Measurements from ENCODE around the gene INSIG2. TPM values are rescaled to one million over a fixed set of nuclear protein-coding genes. Genes with fewer than 3 reads are reported as not detected.

Gene INSIG2
- 10 to 100 TPM; 23.1 to 48.9 TPM for total RNA-seq

DNA sequence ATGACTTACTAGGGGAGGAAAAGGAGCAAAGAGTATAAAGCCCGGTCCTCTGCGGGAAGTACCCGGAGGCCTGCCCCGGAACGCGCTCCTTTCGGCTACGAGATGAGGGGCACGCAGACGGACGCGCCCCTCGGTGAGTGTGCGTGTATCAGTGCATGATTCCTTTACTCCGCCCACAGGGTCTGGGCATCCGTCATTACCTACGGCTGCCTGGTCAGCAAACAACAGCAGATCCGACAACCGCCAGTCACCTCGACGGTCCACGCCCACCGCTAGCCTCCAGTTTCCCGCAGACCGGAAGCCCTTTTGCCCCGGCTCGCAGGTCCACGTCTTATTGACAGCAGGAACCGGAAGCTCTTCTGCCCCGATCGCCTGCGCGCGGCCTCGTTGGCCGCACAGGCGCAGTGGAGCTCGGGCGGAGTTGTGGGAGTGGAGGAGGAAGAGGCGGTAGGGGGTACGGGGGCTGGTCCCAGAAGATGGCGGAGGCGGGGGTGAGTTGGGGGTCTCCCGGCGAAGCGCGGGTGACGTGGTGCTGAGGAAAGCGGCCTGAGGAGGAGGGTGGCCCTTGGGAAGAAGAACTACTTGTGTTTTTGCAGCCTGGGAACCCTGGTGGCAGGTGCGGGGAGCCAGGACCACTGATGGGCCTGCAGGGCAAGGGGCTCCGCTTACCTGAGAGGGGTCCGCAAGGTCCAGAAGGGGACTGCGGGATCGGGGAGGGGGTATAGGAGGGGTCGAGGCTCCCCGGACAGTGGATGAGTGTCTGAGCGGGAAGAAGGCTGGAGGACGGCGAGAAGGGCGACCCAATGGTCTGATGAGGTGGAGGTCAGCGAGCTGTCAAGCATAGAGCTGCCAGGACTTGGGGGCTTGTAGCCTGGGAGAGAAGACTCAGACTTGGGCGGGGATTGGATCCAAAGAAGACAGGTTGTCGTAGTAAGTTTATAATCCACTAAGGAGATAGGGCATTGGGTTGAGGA lies at the start of gene INSIG2:
INSIG2 (plus strand) TSS at position 421 of the 974 bp plus-strand sequence. CDS start 8,086 bp downstream, outside the sequence.
- peak; percentile 94 to 95 for DNase-seq
- peak; percentile 93 for ATAC-seq (replicated peaks in 1 of 2)
- H3K4me1 Mint-ChIP-seq (ENCODE audit: low read depth): peaks cover 15% of the 10 kb centered on the region

GRCh38 chr2:118040891-118041290 lies 47.4 kb upstream of the INSIG2 start:
- Mint-ChIP-seq H3K27ac (no peak overlapping the region), H3K4me3 (no peak overlapping the region), H3K27me3 (ENCODE audit: low read depth) (peaks cover 85% of the 10 kb centered on the region), H3K4me1 (ENCODE audit: low read depth) (peaks cover 11% of the 10 kb centered on the region), H3K36me3 (ENCODE audit: insufficient read depth in 2 of 2) (peaks cover 6% of the 10 kb centered on the region in 2 donors), H3K9me3 (peaks cover 4% of the 10 kb centered on the region in 2 donors)
- DNase-seq: no peak
- no peak for ATAC-seq (replicated peaks in 1 of 2)

More for the DNA sequence above, at the start of gene INSIG2:
- H3K36me3 Mint-ChIP-seq (ENCODE audit: insufficient read depth in 2 of 2): peaks cover 2% of the 10 kb centered on the region in 2 donors
- peak within 1 kb of the TSS; percentile 78 for H3K27ac Mint-ChIP-seq
- H3K9me3 Mint-ChIP-seq: no peaks in the 10 kb centered on the region
- peak within 1 kb of the TSS; percentile 39 to 95 for H3K4me3 Mint-ChIP-seq
- H3K27me3 Mint-ChIP-seq (ENCODE audit: low read depth): no peaks in the 10 kb centered on the region

- no peak for DNase-seq
- Mint-ChIP-seq H3K9me3 (no peaks in the 10 kb centered on the region), H3K4me3 (peak overlapping the region; percentile 46 to 79), H3K4me1 (ENCODE audit: low read depth) (peaks cover 16% of the 10 kb centered on the region), H3K27ac (peak overlapping the region; percentile 88), H3K36me3 (ENCODE audit: insufficient read depth in 2 of 2) (peaks cover 0 to 2% of the 10 kb centered on the region in 2 donors), H3K27me3 (ENCODE audit: low read depth) (peaks cover 80% of the 10 kb centered on the region)
- peak; percentile 82 to 85 for ATAC-seq (replicated peaks in 1 of 2)
Measured at GRCh38 chr2:118044103-118044716, 44.1 kb upstream of the INSIG2 start.

GRCh38 chr2:118044854-118045253 lies 43.4 kb upstream of the INSIG2 start:
- peak overlapping the region in 1 of 2 donors; percentile 79 for H3K4me3 Mint-ChIP-seq
- H3K36me3 Mint-ChIP-seq (ENCODE audit: insufficient read depth in 2 of 2): peaks cover 0 to 2% of the 10 kb centered on the region in 2 donors
- DNase-seq: peak in 1 of 2 donors; percentile 14
- peak overlapping the region; percentile 88 for H3K27ac Mint-ChIP-seq
- H3K9me3 Mint-ChIP-seq: no peaks in the 10 kb centered on the region
- ATAC-seq (replicated peaks in 1 of 2): peak; percentile 61 to 70
- H3K4me1 Mint-ChIP-seq (ENCODE audit: low read depth): peaks cover 20% of the 10 kb centered on the region
- H3K27me3 Mint-ChIP-seq (ENCODE audit: low read depth): peaks cover 78% of the 10 kb centered on the region

DNA sequence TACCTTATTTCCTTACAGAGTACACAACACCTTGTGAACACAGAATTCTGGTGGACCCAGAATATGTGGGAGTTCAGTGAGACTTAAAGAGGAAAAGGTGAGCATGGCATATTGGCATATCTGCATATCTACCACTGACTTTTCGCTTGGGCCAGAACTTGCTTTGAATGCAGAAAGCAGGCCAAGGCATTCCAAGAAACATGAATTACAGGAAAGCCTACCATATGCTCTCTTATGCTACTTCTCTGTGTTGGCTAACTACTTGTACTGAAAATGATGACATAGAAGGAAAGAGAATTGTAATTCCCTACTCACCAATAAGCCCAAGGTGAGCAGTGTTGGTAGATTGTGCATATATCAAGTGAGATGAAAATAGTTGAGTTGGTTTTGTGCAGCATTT lies 43.0 kb upstream of the INSIG2 start:
- no peaks in the 10 kb centered on the region for H3K9me3 Mint-ChIP-seq
- H3K27ac Mint-ChIP-seq: peak overlapping the region; percentile 35

DNA sequence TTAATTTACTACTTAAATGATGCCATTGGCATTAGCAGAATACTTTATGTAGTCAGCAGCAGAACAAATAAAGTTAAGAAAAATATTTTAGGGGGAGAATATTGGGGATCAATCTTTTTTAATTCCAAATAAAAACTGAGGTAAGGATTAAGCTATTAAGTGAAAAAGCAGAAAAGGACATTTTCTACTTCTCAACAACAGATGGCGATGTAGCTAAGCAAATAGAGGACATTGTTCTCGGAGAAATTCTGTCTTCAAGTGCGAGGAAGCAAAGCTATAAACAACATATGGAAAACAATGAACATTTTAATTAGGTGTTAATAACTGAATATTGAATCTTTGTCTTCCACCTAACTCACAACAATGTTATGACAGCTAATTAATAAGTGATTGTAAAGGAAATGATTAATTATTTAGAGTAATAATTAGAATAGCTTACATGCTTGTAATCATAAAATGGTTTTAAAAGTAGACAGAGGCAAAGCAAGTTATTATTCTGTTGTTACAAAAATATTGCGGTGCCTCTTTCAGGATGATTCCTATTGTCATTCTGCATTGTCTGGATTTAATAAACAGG lies 41.5 kb upstream of the INSIG2 start:
- Mint-ChIP-seq H3K36me3 (ENCODE audit: insufficient read depth in 2 of 2) (peaks cover 0 to 2% of the 10 kb centered on the region in 2 donors), H3K27ac (no peak overlapping the region), H3K4me3 (no peak overlapping the region), H3K9me3 (no peaks in the 10 kb centered on the region), H3K27me3 (ENCODE audit: low read depth) (peaks cover 80% of the 10 kb centered on the region), H3K4me1 (ENCODE audit: low read depth) (peaks cover 22% of the 10 kb centered on the region)
- DNase-seq (no peak), ATAC-seq (replicated peaks in 1 of 2) (no peak)

More for the DNA sequence above, 43.0 kb upstream of the INSIG2 start:
- Mint-ChIP-seq H3K27me3 (ENCODE audit: low read depth) (peaks cover 78% of the 10 kb centered on the region), H3K4me3 (peak overlapping the region in 1 of 2 donors; percentile 79), H3K36me3 (ENCODE audit: insufficient read depth in 2 of 2) (peaks cover 0 to 2% of the 10 kb centered on the region in 2 donors), H3K4me1 (ENCODE audit: low read depth) (peaks cover 22% of the 10 kb centered on the region)
- ATAC-seq (replicated peaks in 1 of 2): no peak
- DNase-seq: no peak

- DNase-seq: no peak
- ATAC-seq (replicated peaks in 1 of 2): no peak
- peaks cover 0 to 2% of the 10 kb centered on the region in 2 donors for H3K36me3 Mint-ChIP-seq (ENCODE audit: insufficient read depth in 2 of 2)
- H3K27ac Mint-ChIP-seq: no peak overlapping the region
- H3K4me3 Mint-ChIP-seq: peak overlapping the region in 1 of 2 donors; percentile 26
- H3K4me1 Mint-ChIP-seq (ENCODE audit: low read depth): peaks cover 22% of the 10 kb centered on the region
- H3K9me3 Mint-ChIP-seq: no peaks in the 10 kb centered on the region
- H3K27me3 Mint-ChIP-seq (ENCODE audit: low read depth): peaks cover 76% of the 10 kb centered on the region
Measured at GRCh38 chr2:118047380-118047826, 40.9 kb upstream of the INSIG2 start.

GRCh38 chr2:118048401-118048800 lies 39.9 kb upstream of the INSIG2 start:
- no peak overlapping the region for H3K27ac Mint-ChIP-seq
- H3K9me3 Mint-ChIP-seq: no peaks in the 10 kb centered on the region
- no peak for DNase-seq
- H3K4me3 Mint-ChIP-seq: no peak overlapping the region
- peaks cover 22% of the 10 kb centered on the region for H3K4me1 Mint-ChIP-seq (ENCODE audit: low read depth)
- peaks cover 0 to 2% of the 10 kb centered on the region in 2 donors for H3K36me3 Mint-ChIP-seq (ENCODE audit: insufficient read depth in 2 of 2)
- no peak for ATAC-seq (replicated peaks in 1 of 2)
- H3K27me3 Mint-ChIP-seq (ENCODE audit: low read depth): peaks cover 72% of the 10 kb centered on the region

DNA sequence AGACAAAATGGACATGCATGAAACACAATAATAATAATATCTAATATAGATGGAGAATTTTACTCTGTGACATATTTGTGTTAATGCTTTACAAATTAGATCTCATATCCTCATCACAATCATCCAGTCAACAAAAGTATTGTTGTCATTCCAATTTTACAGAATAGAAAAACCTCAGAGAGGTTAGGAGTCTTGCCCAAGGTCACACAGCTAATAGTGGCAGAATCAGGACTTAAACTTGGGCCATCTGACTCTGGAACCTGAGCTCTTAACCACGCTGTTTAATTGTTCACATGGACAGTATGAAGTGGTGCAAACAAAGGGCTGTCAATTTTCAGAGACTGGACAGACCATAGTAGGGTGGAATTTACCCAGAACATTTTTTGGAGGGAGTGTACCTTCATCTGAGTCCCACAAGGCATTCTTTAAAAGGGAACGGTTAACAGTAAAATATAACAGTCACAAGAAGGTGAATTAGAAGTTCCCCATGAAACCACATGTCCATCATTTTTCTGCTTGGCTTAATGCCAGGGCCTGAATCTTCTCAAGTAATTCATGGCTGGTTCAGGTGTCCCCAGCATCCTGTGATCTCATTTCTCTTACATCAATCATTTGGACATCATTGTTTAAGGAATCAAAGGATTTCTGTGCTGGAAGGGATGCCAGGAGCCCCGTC lies 39.0 kb upstream of the INSIG2 start:
- Mint-ChIP-seq H3K4me3 (no peak overlapping the region), H3K27ac (no peak overlapping the region), H3K4me1 (ENCODE audit: low read depth) (peaks cover 17% of the 10 kb centered on the region), H3K27me3 (ENCODE audit: low read depth) (peaks cover 68% of the 10 kb centered on the region), H3K36me3 (ENCODE audit: insufficient read depth in 2 of 2) (no peaks in the 10 kb centered on the region), H3K9me3 (no peaks in the 10 kb centered on the region)
- ATAC-seq (replicated peaks in 1 of 2) (no peak), DNase-seq (no peak)

- Mint-ChIP-seq H3K27ac (no peak overlapping the region), H3K4me3 (no peak overlapping the region), H3K36me3 (ENCODE audit: insufficient read depth in 2 of 2) (no peaks in the 10 kb centered on the region), H3K27me3 (ENCODE audit: low read depth) (peaks cover 64% of the 10 kb centered on the region), H3K9me3 (no peaks in the 10 kb centered on the region), H3K4me1 (ENCODE audit: low read depth) (peaks cover 12% of the 10 kb centered on the region)
- ATAC-seq (replicated peaks in 1 of 2) (peak; percentile 78 to 85), DNase-seq (no peak)
Measured at GRCh38 chr2:118049816-118050140, 38.5 kb upstream of the INSIG2 start.

GRCh38 chr2:118050386-118050785 lies 37.9 kb upstream of the INSIG2 start:
- H3K9me3 Mint-ChIP-seq: no peaks in the 10 kb centered on the region
- DNase-seq (no peak), ATAC-seq (replicated peaks in 1 of 2) (no peak)
- no peak overlapping the region for H3K27ac Mint-ChIP-seq
- H3K4me3 Mint-ChIP-seq: no peak overlapping the region
- H3K4me1 Mint-ChIP-seq (ENCODE audit: low read depth): peaks cover 12% of the 10 kb centered on the region
- no peaks in the 10 kb centered on the region for H3K36me3 Mint-ChIP-seq (ENCODE audit: insufficient read depth in 2 of 2)
- peaks cover 66% of the 10 kb centered on the region for H3K27me3 Mint-ChIP-seq (ENCODE audit: low read depth)

DNA sequence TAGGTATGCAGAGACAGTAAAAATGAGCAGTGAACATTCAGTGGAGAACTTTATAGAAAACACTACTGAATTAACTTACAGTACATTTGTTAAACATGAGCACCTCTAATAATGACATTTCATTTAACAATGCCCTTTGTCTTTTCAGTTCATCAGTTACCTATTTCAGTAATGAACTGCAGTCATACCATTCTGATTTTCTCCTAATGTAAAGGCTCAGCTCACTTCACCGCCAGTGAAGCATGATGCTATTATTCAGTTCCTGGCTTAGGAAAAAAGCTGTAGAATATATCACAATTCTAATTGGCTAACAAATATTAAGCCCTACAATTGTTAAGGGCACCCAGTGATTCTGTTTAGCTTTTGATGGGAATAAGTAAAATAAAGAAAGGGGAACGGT lies 37.3 kb upstream of the INSIG2 start:
- Mint-ChIP-seq H3K27ac (no peak overlapping the region), H3K4me1 (ENCODE audit: low read depth) (peaks cover 16% of the 10 kb centered on the region), H3K27me3 (ENCODE audit: low read depth) (peaks cover 70% of the 10 kb centered on the region), H3K36me3 (ENCODE audit: insufficient read depth in 2 of 2) (no peaks in the 10 kb centered on the region), H3K9me3 (no peaks in the 10 kb centered on the region), H3K4me3 (no peak overlapping the region)
- DNase-seq (no peak), ATAC-seq (replicated peaks in 1 of 2) (no peak)
